ENCODE data around the gene PCBP2.

DNA sequence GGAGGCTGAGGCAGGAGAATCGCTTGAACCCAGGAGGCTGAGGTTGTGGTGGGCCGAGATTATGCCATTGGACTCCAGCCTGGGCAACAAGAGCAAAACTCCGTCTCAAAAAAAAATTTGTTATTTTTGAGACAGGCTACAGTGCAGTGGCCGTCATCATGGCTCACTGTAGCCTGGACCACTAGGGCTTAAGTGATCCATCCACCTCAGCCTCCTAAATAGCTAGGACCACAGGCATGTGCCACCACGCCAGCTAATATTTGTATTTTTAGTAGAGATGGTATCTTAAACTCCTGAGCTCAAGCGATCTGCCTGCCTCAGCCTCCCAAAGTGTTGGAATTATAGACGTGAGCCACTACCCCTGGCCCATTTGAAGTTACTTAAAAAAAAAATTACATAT is 966 bp upstream of the PCBP2 start:
- TF ChIP-seq, protein P1, sequence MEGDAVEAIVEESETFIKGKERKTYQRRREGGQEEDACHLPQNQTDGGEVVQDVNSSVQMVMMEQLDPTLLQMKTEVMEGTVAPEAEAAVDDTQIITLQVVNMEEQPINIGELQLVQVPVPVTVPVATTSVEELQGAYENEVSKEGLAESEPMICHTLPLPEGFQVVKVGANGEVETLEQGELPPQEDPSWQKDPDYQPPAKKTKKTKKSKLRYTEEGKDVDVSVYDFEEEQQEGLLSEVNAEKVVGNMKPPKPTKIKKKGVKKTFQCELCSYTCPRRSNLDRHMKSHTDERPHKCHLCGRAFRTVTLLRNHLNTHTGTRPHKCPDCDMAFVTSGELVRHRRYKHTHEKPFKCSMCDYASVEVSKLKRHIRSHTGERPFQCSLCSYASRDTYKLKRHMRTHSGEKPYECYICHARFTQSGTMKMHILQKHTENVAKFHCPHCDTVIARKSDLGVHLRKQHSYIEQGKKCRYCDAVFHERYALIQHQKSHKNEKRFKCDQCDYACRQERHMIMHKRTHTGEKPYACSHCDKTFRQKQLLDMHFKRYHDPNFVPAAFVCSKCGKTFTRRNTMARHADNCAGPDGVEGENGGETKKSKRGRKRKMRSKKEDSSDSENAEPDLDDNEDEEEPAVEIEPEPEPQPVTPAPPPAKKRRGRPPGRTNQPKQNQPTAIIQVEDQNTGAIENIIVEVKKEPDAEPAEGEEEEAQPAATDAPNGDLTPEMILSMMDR (IDR thresholded peaks at IDR 0.05): no peak
- TF ChIP-seq POLR2AphosphoS5 (IDR thresholded peaks at IDR 0.05): no peak

Measured in prostate gland (tissue), 2 donors.